OCI-LY7 (cell line): ENCODE results near the gene PPP2R2B. TPM values are rescaled to one million over a fixed set of nuclear protein-coding genes. Genes with fewer than 3 reads are reported as not detected.

ENCODE experiments used
- BruUV-seq: library from RNA; stranded (reverse); fragments of 400-500 nt; replicated peaks from 2 replicates; lab custom pipeline; 2021; lab: Mats Ljungman, UMichigan
- CTCF ChIA-PET: fragments of 300-600 bp; sonication (Branson Sonifier 250); formaldehyde crosslinking; loops from one replicate; lab custom pipeline; 2022; ENCODE audit warnings: antibody characterized with exemption; ENCODE audit not compliant: unreplicated experiment; lab: Charles Lee
- POLR2A ChIA-PET: fragments of 300-600 bp; sonication (Branson Sonifier 250); formaldehyde crosslinking; loops from one replicate; lab custom pipeline; 2022; ENCODE audit warnings: antibody characterized with exemption; lab: Charles Lee
- DNase-seq: peaks from one replicate; pipeline ENCODE4 v3.0.0-alpha.2; 2015; ENCODE audit warnings: low spot score
- H2AFZ ChIP-seq: fragments of 200-600 bp; sonication (generic), shearing (Covaris generic); 2 replicates; pipeline ENCODE4 v1.6.1; 2014; ENCODE audit warnings: mild to moderate bottlenecking, antibody characterized with exemption, low read length, moderate library complexity
- H3K27ac ChIP-seq: fragments of 200-600 bp; sonication (generic); 2 replicates; pipeline ENCODE4 v1.5.1; 2014; ENCODE audit warnings: mixed run types, low read depth, mild to moderate bottlenecking, moderate library complexity, low read length, inconsistent platforms; ENCODE audit not compliant: poor library complexity, severe bottlenecking
- H3K36me3 ChIP-seq: fragments of 200-600 bp; sonication (generic); 2 replicates; pipeline ENCODE4 v1.6.1; 2014; ENCODE audit warnings: mild to moderate bottlenecking, antibody characterized with exemption, low read length, moderate library complexity, mixed read lengths; ENCODE audit not compliant: insufficient read depth
- H3K4me1 ChIP-seq: fragments of 200-600 bp; sonication (generic); 2 replicates; pipeline ENCODE4 v1.5.1; 2014; ENCODE audit warnings: mild to moderate bottlenecking, low read length; ENCODE audit not compliant: insufficient read depth, poor library complexity, severe bottlenecking
- H3K4me2 ChIP-seq: fragments of 200-600 bp; sonication (generic); 2 replicates; pipeline ENCODE4 v1.6.1; 2014; ENCODE audit warnings: mild to moderate bottlenecking, low read length
- H3K4me3 ChIP-seq: fragments of 200-600 bp; sonication (generic); 2 replicates; pipeline ENCODE4 v1.5.1; 2014; ENCODE audit warnings: mild to moderate bottlenecking, low read depth, low read length; ENCODE audit not compliant: poor library complexity, severe bottlenecking
- H3K79me2 ChIP-seq: fragments of 200-600 bp; sonication (generic); 2 replicates; pipeline ENCODE4 v1.6.1; 2016; ENCODE audit warnings: low read depth, mild to moderate bottlenecking, low read length, moderate library complexity, mixed read lengths; ENCODE audit not compliant: insufficient read depth
- H3K9me2 ChIP-seq: fragments of 200-600 bp; sonication (generic); 2 replicates; pipeline ENCODE4 v1.6.1; 2016; ENCODE audit warnings: mild to moderate bottlenecking, low read length, mixed read lengths; ENCODE audit not compliant: insufficient read depth
- H3K9me3 ChIP-seq: fragments of 200-600 bp; sonication (generic); 2 replicates; pipeline ENCODE4 v1.6.1; 2014; ENCODE audit warnings: mild to moderate bottlenecking, mixed run types, low read length, mixed read lengths
- H4K20me1 ChIP-seq: fragments of 200-600 bp; sonication (generic); 2 replicates; pipeline ENCODE4 v1.6.1; 2014; ENCODE audit warnings: mild to moderate bottlenecking, antibody characterized with exemption, low read length, moderate library complexity, mixed read lengths; ENCODE audit not compliant: insufficient read depth
- CTCF ChIP-seq: fragments of 200-600 bp; sonication (generic); conservative IDR thresholded peaks from 2 replicates; pipeline ENCODE4 v1.5.1; 2014; ENCODE audit warnings: mild to moderate bottlenecking, antibody characterized with exemption, low read length, moderate library complexity, mixed read lengths
- EZH2phosphoT487 ChIP-seq: fragments of 200-600 bp; sonication (generic); IDR thresholded peaks from 2 replicates; pipeline ENCODE4 v1.6.1; 2018; ENCODE audit warnings: low read depth, borderline replicate concordance, mild to moderate bottlenecking, mixed run types, antibody characterized with exemption, low read length, moderate library complexity, mixed read lengths
- intact Hi-C: fragments of 100-400 bp; cut with micrococcal nuclease; formaldehyde crosslinking; loops from one replicate; pipeline ENCODE4 v1.10.0; 2022; ENCODE audit not compliant: unreplicated experiment
- total RNA-seq, 2 experiments: library from RNA; depleted of rRNA in 1 of 2; stranded (reverse); fragments of >200 nt in 1 of 2; shearing (Covaris generic) in 1 of 2; gene quantifications; 2 replicates each; pipeline ENCODE4 v1.2.3, GENCODE V29; 2014 to 2022

The PPP2R2B gene
- total RNA-seq, 2 experiments from 2014 or later, result not detected

DNA sequence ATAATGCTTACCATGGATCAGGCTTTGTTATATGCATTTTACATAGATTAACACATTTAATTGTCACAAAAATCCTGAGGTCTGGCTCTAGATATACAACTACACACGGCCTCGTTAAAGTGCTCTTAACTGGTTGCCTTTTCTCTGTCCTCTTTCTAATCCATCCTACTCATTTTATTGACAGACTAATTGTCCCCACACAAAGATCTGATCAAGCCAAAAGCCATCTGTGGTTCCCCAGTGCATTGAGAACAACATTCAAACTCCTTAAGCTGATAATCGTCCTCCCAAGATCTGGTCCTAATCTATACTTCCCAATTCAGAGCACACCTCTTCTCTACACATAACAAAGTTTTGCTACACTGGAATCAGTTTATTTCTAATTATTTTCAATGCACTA, 23.9 kb upstream of the PPP2R2B start:
- intact Hi-C loops, result no loop called here
- no peaks in the 10 kb centered on the region for H3K36me3 ChIP-seq
- no TSS peak for BruUV-seq
- no peaks in the 10 kb centered on the region for H3K9me3 ChIP-seq
- CTCF ChIA-PET, result no interaction called here
- no peak overlapping the region for H3K27ac ChIP-seq
- TF ChIP-seq CTCF (no peak), EZH2phosphoT487 (no peak)
- H3K4me2 ChIP-seq, result no peak overlapping the region
- H3K9me2 ChIP-seq, result no peaks in the 10 kb centered on the region
- POLR2A ChIA-PET, result no interaction called here
- no peaks in the 10 kb centered on the region for H3K79me2 ChIP-seq
- H3K4me3 ChIP-seq, result no peak overlapping the region
- H3K4me1 ChIP-seq, result no peaks in the 10 kb centered on the region
- H2AFZ ChIP-seq, result no peak overlapping the region
- no peaks in the 10 kb centered on the region for H4K20me1 ChIP-seq
- no peak for DNase-seq

DNA sequence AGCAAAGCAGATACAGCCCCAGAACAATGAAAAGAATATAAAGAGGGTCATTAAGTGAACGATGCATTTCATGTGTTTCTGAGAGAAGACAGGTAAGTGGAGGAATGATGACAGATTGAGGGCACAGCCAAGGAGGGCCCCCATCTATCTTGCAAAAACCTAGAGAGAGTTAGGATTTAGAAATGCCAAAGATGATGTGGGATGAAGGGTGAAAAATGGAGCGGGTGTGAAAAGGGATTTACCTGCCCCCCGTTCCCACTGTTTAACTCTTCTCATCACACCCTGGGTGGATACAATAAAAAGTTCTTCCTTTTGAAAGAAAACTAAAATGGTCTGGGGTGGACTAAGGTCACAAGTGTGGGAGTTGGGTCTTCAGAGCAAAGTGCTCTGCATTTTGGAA, 18.5 kb upstream of the PPP2R2B start:
- H3K4me1 ChIP-seq, result no peaks in the 10 kb centered on the region
- no peak overlapping the region for H3K27ac ChIP-seq
- H2AFZ ChIP-seq, result no peak overlapping the region
- no peak for DNase-seq
- ChIA-PET POLR2A (no interaction called here), CTCF (no interaction called here)
- no peaks in the 10 kb centered on the region for H3K9me2 ChIP-seq
- no peak overlapping the region for H3K4me3 ChIP-seq
- BruUV-seq, result no TSS peak
- intact Hi-C loops, result no loop called here
- no peaks in the 10 kb centered on the region for H4K20me1 ChIP-seq
- no peak overlapping the region for H3K4me2 ChIP-seq
- H3K79me2 ChIP-seq, result no peaks in the 10 kb centered on the region
- TF ChIP-seq CTCF (no peak), EZH2phosphoT487 (no peak)
- H3K36me3 ChIP-seq, result no peaks in the 10 kb centered on the region
- no peaks in the 10 kb centered on the region for H3K9me3 ChIP-seq

DNA sequence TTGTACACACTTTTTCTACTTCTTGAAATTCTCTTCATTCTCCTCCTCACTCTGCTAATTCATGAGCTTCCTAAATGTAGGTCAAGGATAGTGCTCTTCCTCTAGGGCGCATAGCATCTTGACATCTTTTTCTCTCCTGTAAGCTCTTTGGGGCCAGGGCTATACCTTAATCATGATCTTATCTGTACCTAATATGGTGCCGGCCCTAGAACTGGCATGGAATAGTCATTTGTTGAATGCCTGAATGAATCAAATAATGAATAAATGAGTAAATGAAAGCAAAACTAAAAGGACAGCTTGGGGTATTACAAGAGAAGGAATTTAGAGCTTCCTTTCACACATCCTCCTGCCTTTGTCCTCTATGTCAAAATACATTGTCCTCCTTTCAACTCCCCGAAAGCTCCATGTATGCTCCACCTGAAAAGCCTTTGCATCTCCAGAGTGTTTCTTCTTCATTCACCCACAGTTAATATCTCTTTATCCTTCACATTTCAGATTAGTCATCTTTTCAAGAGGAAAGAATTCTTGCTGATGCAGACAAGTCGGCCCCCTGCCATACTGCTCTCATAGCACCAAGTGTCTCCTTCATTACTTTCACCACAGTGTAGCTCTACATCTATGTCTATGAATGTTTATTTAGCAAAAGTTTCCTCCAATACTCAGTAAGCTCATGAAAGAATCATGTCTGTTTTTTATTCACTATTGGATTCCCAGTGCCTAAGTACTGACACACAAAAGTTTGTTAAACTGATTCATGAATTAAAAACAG, 16.4 kb upstream of the PPP2R2B start:
- Histone ChIP-seq H4K20me1 (no peaks in the 10 kb centered on the region), H3K4me1 (no peaks in the 10 kb centered on the region), H3K79me2 (no peaks in the 10 kb centered on the region), H2AFZ (no peak overlapping the region), H3K4me2 (no peak overlapping the region), H3K4me3 (no peak overlapping the region), H3K27ac (no peak overlapping the region), H3K9me2 (no peaks in the 10 kb centered on the region), H3K36me3 (no peaks in the 10 kb centered on the region), H3K9me3 (no peaks in the 10 kb centered on the region)
- intact Hi-C loops, result no loop called here
- no peak for TF ChIP-seq EZH2phosphoT487
- TF ChIP-seq CTCF, result no peak
- CTCF ChIA-PET, result no interaction called here
- no peak for DNase-seq
- POLR2A ChIA-PET, result interaction anchor here (0.5 to 1.1 kb wide), 3 partner anchors 15 to 422 kb away, joined by 3 to 4 read pairs (median 4); no protein-coding TSS in a partner anchor
- no TSS peak for BruUV-seq
